MM.1S (cell line): ENCODE measurements around the gene SAC3D1.
"Not testable (repeated sequence)": the region's sequence is repeated elsewhere in the genome, so short reads cannot be mapped to it uniquely, and the experiment has no call there.

ENCODE experiments used
- DNase-seq: peaks from one replicate; pipeline ENCODE4 v3.0.0-alpha.2; 2015
- H2AFZ ChIP-seq: fragments of 300-600 bp; sonication (generic); 2 replicates; pipeline ENCODE4 v1.6.0; 2016; ENCODE audit warnings: antibody characterized with exemption, low read length
- H3F3A ChIP-seq: fragments of 300-600 bp; sonication (generic); 2 replicates; pipeline ENCODE4 v1.6.1; 2016; ENCODE audit warnings: mild to moderate bottlenecking, antibody characterized with exemption, low read length, moderate library complexity, mixed read lengths; ENCODE audit not compliant: insufficient read depth
- H3K27ac ChIP-seq: fragments of 300-600 bp; sonication (generic); 2 replicates; pipeline ENCODE4 v1.5.1; 2016; ENCODE audit warnings: mild to moderate bottlenecking, low read length
- H3K27me3 ChIP-seq: fragments of 300-600 bp; sonication (generic); replicated peaks from 2 replicates; pipeline ENCODE4 v1.6.0; 2016; ENCODE audit warnings: low read length; ENCODE audit not compliant: insufficient read depth
- H3K36me3 ChIP-seq: fragments of 300-600 bp; sonication (generic); replicated peaks from 2 replicates; pipeline ENCODE4 v1.6.1; 2016; ENCODE audit warnings: mild to moderate bottlenecking, low read length, mixed read lengths; ENCODE audit not compliant: insufficient read depth
- H3K4me1 ChIP-seq: fragments of 300-600 bp; sonication (generic); 2 replicates; pipeline ENCODE4 v1.6.1; 2016; ENCODE audit warnings: low read length, mixed read lengths
- H3K4me2 ChIP-seq: fragments of 300-600 bp; sonication (generic); 2 replicates; pipeline ENCODE4 v1.6.0; 2016; ENCODE audit warnings: low read depth, low read length
- H3K4me3 ChIP-seq: fragments of 300-600 bp; sonication (generic); 2 replicates; pipeline ENCODE4 v1.5.1; 2016; ENCODE audit warnings: low read length, mixed read lengths
- H3K79me2 ChIP-seq: fragments of 300-600 bp; sonication (generic); 2 replicates; pipeline ENCODE4 v1.6.1; 2016; ENCODE audit warnings: mixed run types, low read length, mixed read lengths
- H3K9ac ChIP-seq: fragments of 300-600 bp; sonication (generic); 2 replicates; pipeline ENCODE4 v1.6.1; 2016; ENCODE audit warnings: low read length, mixed read lengths
- H3K9me2 ChIP-seq: fragments of 300-600 bp; sonication (generic); replicated peaks from 2 replicates; pipeline ENCODE4 v1.6.1; 2016; ENCODE audit warnings: mild to moderate bottlenecking, low read length, mixed read lengths; ENCODE audit not compliant: insufficient read depth
- H3K9me3 ChIP-seq: fragments of 300-600 bp; sonication (generic); replicated peaks from 2 replicates; pipeline ENCODE4 v1.6.1; 2016; ENCODE audit warnings: mild to moderate bottlenecking, low read length, mixed read lengths; ENCODE audit not compliant: insufficient read depth
- H4K20me1 ChIP-seq: fragments of 300-600 bp; sonication (generic); 2 replicates; pipeline ENCODE4 v1.6.1; 2016; ENCODE audit warnings: mild to moderate bottlenecking, low read length, moderate library complexity, mixed read lengths; ENCODE audit not compliant: insufficient read depth
- EZH2 ChIP-seq: fragments of 300-600 bp; sonication (generic); optimal IDR thresholded peaks from 2 replicates; pipeline ENCODE3; 2017; ENCODE audit warnings: low read depth, mild to moderate bottlenecking, antibody characterized with exemption, low read length, mixed read lengths
- EZH2phosphoT487 ChIP-seq: fragments of 300-600 bp; sonication (generic); IDR thresholded peaks from 2 replicates; pipeline ENCODE4 v1.6.1; 2018; ENCODE audit warnings: antibody characterized with exemption, low read length
- TF ChIP-seq, protein P1 (sequence below): fragments of 300-600 bp; sonication (generic); IDR thresholded peaks from 2 replicates; pipeline ENCODE4 v1.5.1; 2016; ENCODE audit warnings: antibody characterized with exemption, low read length, mixed read lengths

Gene SAC3D1

GRCh38 chr11:65021509-65021908 is 19.5 kb upstream of the SAC3D1 start:
- no peaks in the 10 kb centered on the region for H3K9me2 ChIP-seq
- no peak for DNase-seq
- H3F3A ChIP-seq = no peaks in the 10 kb centered on the region
- H3K27ac ChIP-seq = no peak overlapping the region
- H3K4me1 ChIP-seq = no peaks in the 10 kb centered on the region
- H3K27me3 ChIP-seq = no peaks in the 10 kb centered on the region
- H3K4me2 ChIP-seq = no peak overlapping the region
- no peaks in the 10 kb centered on the region for H3K79me2 ChIP-seq
- H3K36me3 ChIP-seq = no peaks in the 10 kb centered on the region
- H4K20me1 ChIP-seq = no peaks in the 10 kb centered on the region
- no peak overlapping the region for H2AFZ ChIP-seq
- H3K9ac ChIP-seq = no peak overlapping the region
- no peak overlapping the region for H3K4me3 ChIP-seq
- no peak for TF ChIP-seq EZH2
- TF ChIP-seq, protein P1, sequence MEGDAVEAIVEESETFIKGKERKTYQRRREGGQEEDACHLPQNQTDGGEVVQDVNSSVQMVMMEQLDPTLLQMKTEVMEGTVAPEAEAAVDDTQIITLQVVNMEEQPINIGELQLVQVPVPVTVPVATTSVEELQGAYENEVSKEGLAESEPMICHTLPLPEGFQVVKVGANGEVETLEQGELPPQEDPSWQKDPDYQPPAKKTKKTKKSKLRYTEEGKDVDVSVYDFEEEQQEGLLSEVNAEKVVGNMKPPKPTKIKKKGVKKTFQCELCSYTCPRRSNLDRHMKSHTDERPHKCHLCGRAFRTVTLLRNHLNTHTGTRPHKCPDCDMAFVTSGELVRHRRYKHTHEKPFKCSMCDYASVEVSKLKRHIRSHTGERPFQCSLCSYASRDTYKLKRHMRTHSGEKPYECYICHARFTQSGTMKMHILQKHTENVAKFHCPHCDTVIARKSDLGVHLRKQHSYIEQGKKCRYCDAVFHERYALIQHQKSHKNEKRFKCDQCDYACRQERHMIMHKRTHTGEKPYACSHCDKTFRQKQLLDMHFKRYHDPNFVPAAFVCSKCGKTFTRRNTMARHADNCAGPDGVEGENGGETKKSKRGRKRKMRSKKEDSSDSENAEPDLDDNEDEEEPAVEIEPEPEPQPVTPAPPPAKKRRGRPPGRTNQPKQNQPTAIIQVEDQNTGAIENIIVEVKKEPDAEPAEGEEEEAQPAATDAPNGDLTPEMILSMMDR = no peak
- H3K9me3 ChIP-seq = no peaks in the 10 kb centered on the region

GRCh38 chr11:65023502-65023901 is 17.5 kb upstream of the SAC3D1 start:
- not testable (repeated sequence) for H3K79me2 ChIP-seq, H3K9me3 ChIP-seq, H4K20me1 ChIP-seq, H2AFZ ChIP-seq, H3F3A ChIP-seq, H3K36me3 ChIP-seq, DNase-seq, H3K27me3 ChIP-seq, H3K4me2 ChIP-seq, H3K27ac ChIP-seq, H3K4me3 ChIP-seq, H3K9ac ChIP-seq, H3K9me2 ChIP-seq
- peaks cover 10% of the 10 kb centered on the region; the same call in 1 of the 2 replicates for H3K4me1 ChIP-seq

DNA sequence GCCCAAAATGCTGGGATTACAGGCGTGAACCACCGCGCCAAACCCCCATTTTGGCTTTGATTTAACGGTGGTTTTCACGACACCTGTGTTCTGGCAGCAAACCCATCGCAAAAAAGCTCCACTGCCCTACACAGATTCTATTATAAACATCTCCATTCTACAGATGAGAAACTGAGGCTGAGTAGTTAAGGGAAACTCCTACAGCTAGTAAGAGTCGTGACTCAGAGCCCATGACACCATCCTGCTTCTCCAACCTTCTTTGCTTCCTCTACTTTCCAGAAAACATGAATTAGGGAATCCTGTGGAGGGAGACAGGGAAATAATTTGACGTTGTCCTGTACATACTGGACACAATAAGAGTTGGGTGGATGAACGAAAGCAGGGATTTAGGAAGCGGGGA is 14.2 kb upstream of the SAC3D1 start:
- Histone ChIP-seq H3K9me2 (no peaks in the 10 kb centered on the region), H3K4me2 (peak overlapping the region; percentile 81), H3F3A (no peaks in the 10 kb centered on the region), H3K36me3 (no peaks in the 10 kb centered on the region), H3K27ac (no peak overlapping the region), H3K4me1 (peaks cover 10% of the 10 kb centered on the region; the same call in 1 of the 2 replicates), H4K20me1 (no peaks in the 10 kb centered on the region), H3K9me3 (no peaks in the 10 kb centered on the region), H3K27me3 (no peaks in the 10 kb centered on the region), H3K79me2 (peaks cover 8% of the 10 kb centered on the region), H3K4me3 (peak overlapping the region; percentile 70), H3K9ac (peak overlapping the region; percentile 71; the same call in 1 of the 2 replicates), H2AFZ (peak overlapping the region; percentile 93)
- DNase-seq = no peak
- no peak for TF ChIP-seq EZH2
- TF ChIP-seq EZH2phosphoT487 = no peak
- TF ChIP-seq, protein P1 = no peak

GRCh38 chr11:65027213-65028067 is 13.6 kb upstream of the SAC3D1 start, which contains the start of gene SNX15:
Gene SNX15, plus strand, starts transcription at chr11:65027439. Its CDS starts 99 bp downstream, at chr11:65027538.
- H3K27me3 ChIP-seq = no peaks in the 10 kb centered on the region
- H4K20me1 ChIP-seq = no peaks in the 10 kb centered on the region
- TF ChIP-seq EZH2phosphoT487 (no peak), EZH2 (no peak)
- TF ChIP-seq, protein P1 = peak; percentile 44
- H3K4me3 ChIP-seq = peak within 1 kb of the TSS; percentile 70
- peak within 1 kb of the TSS; percentile 71 for H3K9ac ChIP-seq
- peak; percentile 97 for DNase-seq
- peak within 1 kb of the TSS; percentile 93 for H2AFZ ChIP-seq
- peak within 1 kb of the TSS; percentile 82 for H3K4me2 ChIP-seq
- H3K36me3 ChIP-seq = no peaks in the 10 kb centered on the region
- H3K9me2 ChIP-seq = no peaks in the 10 kb centered on the region
- peaks cover 10% of the 10 kb centered on the region; the same call in 1 of the 2 replicates for H3K4me1 ChIP-seq
- no peaks in the 10 kb centered on the region for H3F3A ChIP-seq
- H3K9me3 ChIP-seq = no peaks in the 10 kb centered on the region
- H3K27ac ChIP-seq = peak within 1 kb of the TSS; percentile 74; the same call in 1 of the 2 replicates
- H3K79me2 ChIP-seq = peaks cover 8% of the 10 kb centered on the region
